Fibroblast of lung (primary cell): Measurements from ENCODE around the gene CAPN9. TPM values are rescaled to one million over a fixed set of nuclear protein-coding genes. Genes with fewer than 3 reads are reported as not detected.

Experiments
- DNase-seq, 2 donors: peaks; one replicate each; pipeline versions ENCODE4 v3.0.0 to v3.0.0-alpha.2; 2010; ENCODE audit warnings: low read depth in 2 of 2
- H2AFZ ChIP-seq: 2 replicates; pipeline ENCODE4 v1.5.1; 2012; ENCODE audit warnings: low read length, control low read depth, inconsistent platforms
- H3K27ac ChIP-seq: 2 replicates; pipeline ENCODE4 v1.5.1; 2011; ENCODE audit warnings: low read length, control low read depth; ENCODE audit not compliant: insufficient read depth
- H3K27me3 ChIP-seq: 2 replicates; pipeline ENCODE4 v1.5.1; 2011; ENCODE audit warnings: mild to moderate bottlenecking, low read length; ENCODE audit not compliant: control insufficient read depth, insufficient read depth
- H3K36me3 ChIP-seq: 2 replicates; pipeline ENCODE4 v1.5.1; 2011; ENCODE audit warnings: low read length; ENCODE audit not compliant: control insufficient read depth, insufficient read depth
- H3K4me1 ChIP-seq: 2 replicates; pipeline ENCODE4 v1.5.1; 2011; ENCODE audit warnings: low read length; ENCODE audit not compliant: control insufficient read depth, insufficient read depth; ENCODE audit errors: extremely low read depth
- H3K4me2 ChIP-seq: 2 replicates; pipeline ENCODE4 v1.5.1; 2011; ENCODE audit warnings: low read length, control low read depth; ENCODE audit not compliant: insufficient read depth; ENCODE audit errors: extremely low read depth
- H3K4me3 ChIP-seq, 4 experiments: fragments of 200-600 bp in 1 of 4; sonication (generic) in 1 of 4; replicated peaks in 1 of 4; 2 replicates each; pipeline ENCODE4 v1.5.1; 2011 to 2016; ENCODE audit warnings: low read length in 4 of 4, low read depth in 3 of 4, mild to moderate bottlenecking in 3 of 4, control low read depth in 2 of 4, inconsistent platforms in 1 of 4, mixed read lengths in 1 of 4; ENCODE audit not compliant: insufficient read depth in 1 of 4; ENCODE audit errors: control extremely low read depth in 1 of 4
- H3K79me2 ChIP-seq: 2 replicates; pipeline ENCODE4 v1.5.1; 2012; ENCODE audit warnings: mild to moderate bottlenecking, low read length, inconsistent platforms; ENCODE audit not compliant: control insufficient read depth, insufficient read depth
- H3K9ac ChIP-seq: 2 replicates; pipeline ENCODE4 v1.5.1; 2011; ENCODE audit warnings: mild to moderate bottlenecking, low read length, control low read depth; ENCODE audit not compliant: insufficient read depth
- H3K9me3 ChIP-seq: 2 replicates; pipeline ENCODE4 v1.5.1; 2012; ENCODE audit warnings: low read depth, low read length; ENCODE audit not compliant: control insufficient read depth, insufficient read depth
- H4K20me1 ChIP-seq: 2 replicates; pipeline ENCODE4 v1.5.1; 2011; ENCODE audit warnings: low read length; ENCODE audit not compliant: control insufficient read depth, insufficient read depth; ENCODE audit errors: extremely low read depth
- CTCF ChIP-seq, 2 donors: IDR thresholded peaks in 1 of 2; conservative IDR thresholded peaks in 1 of 2; 1 replicate in 1 of 2; 2 replicates in 1 of 2; pipeline ENCODE4 v1.5.1; 2011 to 2012; ENCODE audit warnings: low read length in 2 of 2, control low read depth in 1 of 2, inconsistent platforms in 1 of 2, low read depth in 1 of 2, mild to moderate bottlenecking in 1 of 2
- EZH2 ChIP-seq: IDR thresholded peaks from 2 replicates; pipeline ENCODE4 v1.5.1; 2012; ENCODE audit warnings: low read length, control low read depth, mild to moderate bottlenecking; ENCODE audit errors: missing control alignments
- polyA plus RNA-seq, 2 donors: library from polyadenylated mRNA; depleted of rRNA in 1 of 2; stranded (reverse) in 1 of 2; unstranded in 1 of 2; fragments of >200 nt; gene quantifications; 2 replicates each; pipeline ENCODE4 v1.2.1, GENCODE V29; 2011 to 2012; ENCODE audit warnings: missing spikeins in 1 of 2
- total RNA-seq: library from RNA; depleted of rRNA; stranded (reverse); fragments of >200 nt; gene quantifications from 2 replicates; pipeline ENCODE4 v1.2.1, GENCODE V29; 2014

The CAPN9 gene
- total and polyA plus RNA-seq, 2 donors (not counting 1 experiment from before 2014, with no cell fraction given), result 0.17 TPM; not detected in 1

DNA sequence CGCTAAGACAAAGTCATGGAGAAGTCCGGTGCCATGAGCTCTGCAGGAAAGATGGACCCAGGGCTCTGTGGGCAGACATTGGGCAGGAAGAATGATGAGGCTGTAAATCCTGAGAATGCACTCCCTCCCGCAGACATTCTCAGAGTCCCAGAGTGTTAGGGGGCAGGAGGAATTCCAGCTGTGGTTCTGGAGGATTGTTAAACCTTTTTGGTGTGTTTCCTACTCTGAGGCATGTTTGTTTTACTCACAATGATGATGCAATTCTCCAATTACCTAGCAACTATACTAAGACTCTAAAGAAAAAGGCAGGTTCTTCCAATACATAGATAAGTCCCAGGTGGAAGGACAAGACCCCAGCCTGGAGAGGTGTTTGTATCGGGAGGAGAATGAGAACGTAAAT, 2.8 kb upstream of the CAPN9 start:
- no peak overlapping the region for H2AFZ ChIP-seq
- H3K27me3 ChIP-seq, result no peaks in the 10 kb centered on the region
- H3K4me2 ChIP-seq, result no peak overlapping the region
- H3K9ac ChIP-seq, result no peak overlapping the region
- no peaks in the 10 kb centered on the region for H3K79me2 ChIP-seq
- no peak overlapping the region for H3K27ac ChIP-seq
- H4K20me1 ChIP-seq, result no peaks in the 10 kb centered on the region
- no peak overlapping the region for H3K4me3 ChIP-seq
- DNase-seq, result peak; percentile 9 to 80
- H3K4me1 ChIP-seq, result no peaks in the 10 kb centered on the region
- no peak for TF ChIP-seq CTCF (conservative IDR thresholded peaks at IDR 0.05 in 1 of 2, IDR thresholded peaks at IDR 0.05 in 1 of 2; ENCODE audit: low read depth in 1 of 2, low read length in 2 of 2)
- TF ChIP-seq EZH2, result no peak
- H3K36me3 ChIP-seq, result no peaks in the 10 kb centered on the region
- no peaks in the 10 kb centered on the region for H3K9me3 ChIP-seq

DNA sequence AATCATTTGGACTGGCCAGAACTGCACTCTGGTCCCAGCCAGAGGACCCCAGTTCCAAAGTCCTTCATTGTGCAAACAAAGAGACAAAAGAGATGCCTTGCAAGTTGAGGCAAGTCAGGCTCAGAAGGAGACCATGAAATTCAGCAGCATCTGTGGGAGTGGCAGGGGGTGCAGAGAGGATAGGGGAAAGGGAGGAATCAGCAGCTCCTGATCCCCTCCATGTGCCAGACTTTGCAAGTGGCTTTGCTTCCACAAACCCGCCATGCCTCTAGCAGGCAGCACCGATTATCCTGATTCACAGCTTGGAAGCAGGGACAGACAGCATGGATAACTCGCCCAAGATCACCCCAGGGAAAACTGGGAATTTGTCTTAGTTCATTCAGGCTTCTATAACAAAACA, 2.1 kb upstream of the CAPN9 start:
- Histone ChIP-seq H3K27ac (no peak overlapping the region), H3K79me2 (no peaks in the 10 kb centered on the region), H3K9me3 (no peaks in the 10 kb centered on the region), H3K4me1 (no peaks in the 10 kb centered on the region), H3K9ac (no peak overlapping the region), H4K20me1 (no peaks in the 10 kb centered on the region), H3K4me3 (no peak overlapping the region), H3K27me3 (no peaks in the 10 kb centered on the region), H3K36me3 (no peaks in the 10 kb centered on the region), H2AFZ (no peak overlapping the region), H3K4me2 (no peak overlapping the region)
- TF ChIP-seq EZH2 (no peak), CTCF (conservative IDR thresholded peaks at IDR 0.05 in 1 of 2, IDR thresholded peaks at IDR 0.05 in 1 of 2; ENCODE audit: low read depth in 1 of 2, low read length in 2 of 2) (no peak)
- DNase-seq, result no peak

GRCh38 chr1:230746617-230747016, 571 bp upstream of the CAPN9 start:
- no peaks in the 10 kb centered on the region for H3K79me2 ChIP-seq
- H3K4me1 ChIP-seq, result no peaks in the 10 kb centered on the region
- no peak overlapping the region for H3K4me3 ChIP-seq
- H3K4me2 ChIP-seq, result no peak overlapping the region
- no peak overlapping the region for H3K9ac ChIP-seq
- DNase-seq, result peak in 1 of 2 donors; percentile 37
- no peak overlapping the region for H3K27ac ChIP-seq
- no peaks in the 10 kb centered on the region for H4K20me1 ChIP-seq
- TF ChIP-seq EZH2 (no peak), CTCF (conservative IDR thresholded peaks at IDR 0.05 in 1 of 2, IDR thresholded peaks at IDR 0.05 in 1 of 2; ENCODE audit: low read depth in 1 of 2, low read length in 2 of 2) (no peak)
- H3K9me3 ChIP-seq, result no peaks in the 10 kb centered on the region
- H2AFZ ChIP-seq, result no peak overlapping the region
- H3K27me3 ChIP-seq, result no peaks in the 10 kb centered on the region
- H3K36me3 ChIP-seq, result no peaks in the 10 kb centered on the region
